ENCODE measurements around the gene ZBTB33.

The ZBTB33 gene

GRCh38 chrX:120262859-120263708 lies 12.5 kb downstream of the ZBTB33 start:
- no peak for DNase-seq (ENCODE audit: low spot score)

DNA sequence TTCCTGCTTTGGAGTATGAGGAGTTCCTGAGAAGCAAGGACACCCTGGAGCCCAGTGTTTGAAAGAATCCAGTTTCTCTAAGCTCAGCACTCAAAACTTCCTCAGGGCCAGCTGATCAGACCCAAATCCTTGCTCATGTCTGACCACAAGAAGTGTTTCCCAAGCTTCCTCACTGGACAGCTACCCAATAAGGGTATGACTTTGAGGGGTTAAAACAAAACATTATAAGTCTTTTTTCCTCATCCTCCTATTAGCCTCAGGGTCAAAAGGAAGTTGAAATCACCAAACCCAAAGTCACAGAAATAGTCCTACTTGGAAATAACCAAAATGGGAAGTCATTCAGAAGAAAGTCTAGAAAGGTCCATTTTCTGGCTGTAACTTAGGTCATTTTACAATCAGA lies 13.7 kb downstream of the ZBTB33 start:
- no peak for DNase-seq (ENCODE audit: low spot score)

DNA sequence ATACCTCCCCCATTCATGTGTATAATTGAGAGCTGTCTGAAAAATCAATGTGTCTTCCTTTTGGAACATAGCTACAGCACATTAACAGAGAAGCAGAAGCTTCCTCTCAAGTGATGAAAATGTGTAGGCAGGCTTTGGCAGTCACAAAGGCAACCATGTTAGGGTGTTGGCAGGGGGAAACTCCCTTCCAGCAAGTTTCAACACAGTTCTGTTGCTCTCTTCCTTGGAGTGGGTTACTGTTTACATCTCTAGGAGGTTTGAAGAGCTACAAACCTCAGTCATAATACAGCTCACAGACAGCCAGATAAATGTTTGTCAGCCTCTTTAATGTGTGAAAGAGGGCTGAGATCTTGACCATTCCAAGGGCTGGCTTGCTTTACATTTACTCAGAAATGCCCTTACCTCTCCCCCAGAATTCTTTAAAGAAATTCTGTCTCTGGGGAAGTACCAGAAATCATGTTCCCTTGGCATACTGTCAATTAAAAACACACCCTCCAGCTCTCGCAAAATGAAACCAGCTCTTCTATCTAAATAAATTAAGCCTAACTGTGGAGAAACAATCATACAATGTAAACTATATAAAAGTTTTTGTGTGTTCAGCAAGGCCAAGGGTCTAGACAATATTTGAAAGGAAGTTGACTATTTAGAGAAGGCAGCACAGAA lies 18.9 kb downstream of the ZBTB33 start:
- DNase-seq (ENCODE audit: low spot score), result no peak

DNA sequence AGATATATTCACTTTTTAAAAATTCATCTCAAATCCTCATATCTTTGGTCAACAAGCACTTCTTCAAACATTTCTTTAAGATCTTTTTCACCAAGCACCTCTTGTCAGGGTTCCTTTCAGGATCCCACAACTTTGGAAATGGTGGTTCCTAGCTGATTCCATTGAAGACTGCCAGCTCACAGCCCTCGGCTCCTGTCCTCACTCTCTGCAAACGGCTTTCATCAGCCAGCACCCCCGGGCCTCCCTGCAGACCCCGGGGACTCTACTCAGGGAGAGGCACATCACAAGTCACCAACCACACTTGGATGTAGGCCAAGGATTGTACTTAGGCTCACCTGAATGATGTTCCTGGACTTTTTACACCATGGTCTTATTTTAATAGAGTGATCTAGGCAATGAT lies 20.0 kb downstream of the ZBTB33 start:
- DNase-seq (ENCODE audit: low spot score), result no peak

DNA sequence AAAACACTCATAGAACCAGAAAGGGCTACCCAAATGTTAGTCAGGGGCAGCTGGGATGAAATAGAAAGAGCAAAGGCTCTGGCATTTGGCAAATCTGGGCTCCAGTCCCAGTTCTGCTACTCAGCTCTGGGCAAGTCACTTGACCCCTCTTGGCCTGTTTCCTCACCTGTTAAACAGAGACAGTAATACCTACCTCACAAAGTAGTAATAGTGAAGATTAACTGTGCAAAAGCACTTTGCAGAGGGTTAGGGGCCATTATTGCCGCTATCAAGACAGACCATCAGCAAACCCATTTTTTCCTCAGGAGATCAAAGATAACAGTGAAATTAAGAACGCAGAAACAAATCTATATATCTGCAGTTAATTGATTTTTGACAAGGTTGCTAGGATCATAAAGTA lies 20.6 kb downstream of the ZBTB33 start:
- DNase-seq (ENCODE audit: low spot score), result no peak

DNA sequence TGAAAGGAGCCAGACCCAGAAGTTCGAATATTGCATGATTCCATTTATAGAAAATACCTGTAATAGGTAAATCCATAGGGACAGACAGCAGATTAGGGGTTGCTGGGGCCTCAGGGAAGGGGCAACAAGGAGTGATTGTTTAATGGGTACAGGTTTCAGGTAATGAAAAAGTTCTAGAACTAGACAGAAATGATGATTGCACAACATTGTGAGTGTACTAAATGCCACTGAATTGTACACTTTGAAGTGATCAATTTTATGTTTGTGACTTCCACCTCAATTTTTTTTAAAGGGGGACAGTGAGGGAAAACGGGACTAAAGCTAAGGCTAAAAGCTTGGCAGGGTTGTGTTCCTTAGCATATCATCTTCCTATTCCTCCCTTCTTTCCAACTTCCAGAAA lies 23.5 kb downstream of the ZBTB33 start:
- DNase-seq (ENCODE audit: low spot score), result no peak

- no peak for DNase-seq (ENCODE audit: low spot score)
These were observed 24.3 kb downstream of the ZBTB33 start for GRCh38 chrX:120274958-120275357.

GRCh38 chrX:120281021-120281624 lies 30.5 kb downstream of the ZBTB33 start:
- no peak for DNase-seq (ENCODE audit: low spot score)

GRCh38 chrX:120281761-120282160 lies 31.1 kb downstream of the ZBTB33 start:
- DNase-seq (ENCODE audit: low spot score), result no peak

GRCh38 chrX:120282697-120283096 lies 32.1 kb downstream of the ZBTB33 start:
- DNase-seq (ENCODE audit: low spot score), result no peak

GRCh38 chrX:120286733-120287512 lies 36.3 kb downstream of the ZBTB33 start:
- DNase-seq (ENCODE audit: low spot score), result no peak

- DNase-seq (ENCODE audit: low spot score), result no peak
These were observed 37.0 kb downstream of the ZBTB33 start for GRCh38 chrX:120287513-120288112.

GRCh38 chrX:120290107-120290506 lies 39.5 kb downstream of the ZBTB33 start:
- no peak for DNase-seq (ENCODE audit: low spot score)

DNA sequence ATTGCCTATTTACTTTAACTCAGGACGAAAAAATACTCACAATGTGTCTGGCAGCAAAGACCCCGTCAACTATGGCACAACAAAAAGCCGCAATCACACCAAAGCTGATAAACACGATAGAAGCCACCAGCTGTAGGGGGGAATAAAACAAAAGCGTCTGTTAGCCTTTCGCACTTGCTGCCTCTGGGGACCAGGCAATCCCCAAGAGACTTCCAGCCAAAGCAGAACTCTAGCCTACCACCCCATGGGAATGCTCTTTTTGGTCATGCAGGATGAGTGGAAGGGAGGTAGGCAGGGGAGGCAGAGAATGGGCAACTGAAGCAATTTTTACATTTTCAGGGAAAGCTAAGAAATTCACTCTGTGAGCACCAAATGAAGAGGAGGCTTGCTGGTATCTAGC lies 40.6 kb downstream of the ZBTB33 start:
- DNase-seq (ENCODE audit: low spot score), result no peak

DNA sequence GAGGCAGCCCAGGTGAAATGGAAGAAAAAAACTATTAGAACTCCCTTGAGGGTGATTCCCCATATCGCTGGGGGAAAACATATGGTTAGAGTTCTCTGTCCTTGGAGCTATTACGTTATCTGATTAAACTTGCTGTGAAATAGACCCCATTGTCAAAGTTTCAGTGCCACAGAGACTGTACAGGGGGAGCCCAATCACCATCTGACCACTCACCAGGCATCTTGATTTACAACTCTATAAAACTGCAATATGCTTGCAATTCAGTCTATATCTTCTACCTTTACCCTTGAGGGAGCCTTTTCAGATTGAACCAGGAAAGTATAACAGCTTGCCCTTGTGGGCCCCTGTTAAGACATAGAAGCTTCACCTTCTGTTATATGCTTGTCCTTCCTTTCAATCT lies 42.4 kb downstream of the ZBTB33 start:
- DNase-seq (ENCODE audit: low spot score), result no peak

DNA sequence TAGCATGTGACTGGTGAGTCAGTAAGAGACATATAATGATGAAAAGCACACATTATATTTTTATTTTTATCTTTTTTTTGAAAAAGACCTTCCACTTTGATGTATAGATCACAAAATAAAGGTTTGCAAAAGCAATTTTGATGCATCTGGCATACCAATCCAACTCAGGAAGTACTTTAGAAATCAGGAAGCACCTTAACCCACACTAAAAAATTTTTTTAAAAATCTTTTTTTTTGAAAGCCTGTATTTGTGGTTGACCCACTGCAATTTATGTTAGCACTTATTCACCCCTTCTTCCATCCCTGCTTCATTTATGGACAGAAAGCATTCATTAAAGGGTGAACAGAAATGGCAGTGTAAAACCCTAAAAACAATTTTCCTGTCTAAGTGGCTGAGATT lies 44.0 kb downstream of the ZBTB33 start:
- DNase-seq (ENCODE audit: low spot score), result no peak

DNA sequence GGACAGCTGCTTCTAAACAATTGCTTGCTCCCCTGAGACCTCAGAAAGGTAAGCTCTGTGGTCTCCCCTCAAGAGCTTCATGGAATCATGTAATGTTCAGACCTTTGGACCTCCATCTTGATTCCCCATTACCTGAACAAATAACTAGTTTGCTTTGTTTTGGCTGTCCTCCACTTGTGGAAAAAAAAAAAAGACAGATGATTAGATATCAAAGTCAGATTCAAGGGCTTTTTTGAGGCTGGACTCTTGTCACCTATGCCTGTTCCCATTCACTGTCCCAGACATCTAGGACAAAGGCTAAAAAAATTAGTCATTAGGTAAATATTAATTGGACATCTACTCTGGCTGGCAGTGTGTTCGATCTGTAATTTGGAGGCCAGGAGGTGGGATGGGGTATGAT lies 47.3 kb downstream of the ZBTB33 start:
- no peak for DNase-seq (ENCODE audit: low spot score)

GRCh38 chrX:120299928-120300327 lies 49.3 kb downstream of the ZBTB33 start:
- no peak for DNase-seq (ENCODE audit: low spot score)

- DNase-seq (ENCODE audit: low spot score), result no peak
These were observed 50.9 kb downstream of the ZBTB33 start for GRCh38 chrX:120301497-120301896.

- no peak for DNase-seq (ENCODE audit: low spot score)
These were observed 51.3 kb downstream of the ZBTB33 start for GRCh38 chrX:120301960-120302359.

DNA sequence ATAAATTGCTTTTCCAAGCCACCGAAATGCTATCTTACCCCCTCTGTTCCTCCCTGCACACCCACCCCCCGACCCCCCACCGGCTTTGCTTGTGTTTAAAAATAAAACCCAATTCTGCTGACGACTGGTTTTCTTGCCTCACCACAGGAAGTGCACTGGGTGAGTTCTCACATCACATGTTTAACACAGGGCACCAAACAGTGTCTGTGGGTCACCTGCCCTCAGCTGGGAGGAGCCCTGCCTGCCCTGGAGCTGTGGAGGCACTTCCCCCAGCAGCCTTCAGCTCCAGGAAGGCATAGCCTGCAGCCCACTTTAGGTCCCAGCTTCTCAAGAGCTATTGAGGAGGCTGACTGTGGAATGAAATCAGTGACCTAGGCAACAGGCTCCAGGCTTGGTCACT lies 51.8 kb downstream of the ZBTB33 start:
- no peak for DNase-seq (ENCODE audit: low spot score)

GRCh38 chrX:120304256-120304655 lies 53.6 kb downstream of the ZBTB33 start:
- DNase-seq (ENCODE audit: low spot score), result no peak
